HepG2 (cell line): ENCODE data around the gene WDR5B. TPM values are rescaled to one million over a fixed set of nuclear protein-coding genes. Genes with fewer than 3 reads are reported as not detected.

ENCODE experiments used
- ATF3 ChIP-seq: sonication (generic); formaldehyde crosslinking; IDR thresholded peaks from 2 replicates; pipeline ENCODE4 v1.4.0; 2020; ENCODE audit warnings: missing genetic modification reagents
- BRD4 ChIP-seq: sonication (generic); formaldehyde crosslinking; IDR thresholded peaks from 2 replicates; pipeline ENCODE4 v1.4.0; 2020; ENCODE audit warnings: missing genetic modification reagents
- CENPBD1 ChIP-seq: sonication (generic); formaldehyde crosslinking; IDR thresholded peaks from 2 replicates; pipeline ENCODE4 v1.8.0; 2022; ENCODE audit warnings: missing genetic modification reagents, low read depth, mild to moderate bottlenecking, borderline replicate concordance
- CREB1 ChIP-seq, 2 experiments: fragments of 450-650 bp in 1 of 2; IDR thresholded peaks; 2 replicates each; pipeline ENCODE4 v1.6.1; 2016 to 2017; ENCODE audit warnings: control low read depth in 1 of 2, mild to moderate bottlenecking in 1 of 2, missing compliant biosample characterization in 1 of 2, missing genetic modification characterization in 1 of 2
- FOXA1 ChIP-seq, 2 experiments: fragments of 450-650 bp in 1 of 2; sonication (generic) in 1 of 2; formaldehyde crosslinking in 1 of 2; IDR thresholded peaks; 2 replicates each; pipeline versions ENCODE4 v1.4.0 to v1.6.1; 2016 to 2020; ENCODE audit warnings: missing genetic modification reagents in 1 of 2
- FOXM1 ChIP-seq: sonication (generic); formaldehyde crosslinking; IDR thresholded peaks from 2 replicates; pipeline ENCODE4 v1.5.0; 2020; ENCODE audit warnings: missing genetic modification reagents
- MEIS1 ChIP-seq: sonication (generic); formaldehyde crosslinking; IDR thresholded peaks from 2 replicates; pipeline ENCODE4 v1.9.0; 2021; ENCODE audit warnings: mild to moderate bottlenecking, missing genetic modification reagents, moderate library complexity, borderline replicate concordance
- MEIS2 ChIP-seq: sonication (generic); formaldehyde crosslinking; IDR thresholded peaks from 2 replicates; pipeline ENCODE4 v1.9.0; 2021; ENCODE audit warnings: mild to moderate bottlenecking, missing genetic modification reagents
- MYC ChIP-seq: sonication (generic); formaldehyde crosslinking; IDR thresholded peaks from 2 replicates; pipeline ENCODE4 v1.9.0; 2021; ENCODE audit warnings: missing genetic modification reagents, borderline replicate concordance
- NR2F2 ChIP-seq: IDR thresholded peaks from 2 replicates; pipeline ENCODE4 v1.6.1; 2012; ENCODE audit warnings: low read depth, inconsistent platforms, borderline replicate concordance
- PPARG ChIP-seq: conservative IDR thresholded peaks from 2 replicates; pipeline ENCODE4 v1.6.1; 2016; ENCODE audit warnings: missing biosample characterization, missing genetic modification reagents
- SP4 ChIP-seq: sonication (generic); formaldehyde crosslinking; IDR thresholded peaks from 2 replicates; pipeline ENCODE4 v1.8.1; 2023; ENCODE audit warnings: mild to moderate bottlenecking, missing genetic modification reagents
- SP5 ChIP-seq: IDR thresholded peaks from 2 replicates; pipeline ENCODE4 v1.6.1; 2016; ENCODE audit warnings: low read depth, borderline replicate concordance
- TBL1XR1 ChIP-seq: fragments of 150-350 bp; IDR thresholded peaks from 2 replicates; pipeline ENCODE4 v1.6.1; 2014; ENCODE audit warnings: borderline replicate concordance, low read length; ENCODE audit not compliant: partially characterized antibody
- ZBTB44 ChIP-seq: sonication (generic); formaldehyde crosslinking; IDR thresholded peaks from 2 replicates; pipeline ENCODE4 v1.4.0; 2020; ENCODE audit warnings: missing genetic modification reagents
- ZFP90 ChIP-seq: sonication (generic); formaldehyde crosslinking; IDR thresholded peaks from 2 replicates; pipeline ENCODE4 v1.8.0; 2022; ENCODE audit warnings: missing genetic modification reagents, mild to moderate bottlenecking, inconsistent platforms, borderline replicate concordance
- ZNF138 ChIP-seq: sonication (generic); formaldehyde crosslinking; IDR thresholded peaks from 2 replicates; pipeline ENCODE4 v1.5.0; 2020; ENCODE audit warnings: mild to moderate bottlenecking, low read depth, missing genetic modification reagents
- ZNF296 ChIP-seq: sonication (generic); formaldehyde crosslinking; conservative IDR thresholded peaks from 2 replicates; pipeline ENCODE4 v1.5.0; 2020; ENCODE audit warnings: mild to moderate bottlenecking, missing genetic modification reagents
- ZNF83 ChIP-seq: sonication (generic); formaldehyde crosslinking; IDR thresholded peaks from 2 replicates; pipeline ENCODE4 v1.4.0; 2020; ENCODE audit warnings: missing genetic modification reagents, mild to moderate bottlenecking, borderline replicate concordance
- ZSCAN25 ChIP-seq: sonication (generic); formaldehyde crosslinking; IDR thresholded peaks from 2 replicates; pipeline ENCODE4 v1.8.0; 2022; ENCODE audit warnings: mild to moderate bottlenecking, missing genetic modification reagents
- polyA plus RNA-seq, 8 experiments: library from polyadenylated mRNA; depleted of rRNA in 3 of 8; stranded (reverse) in 7 of 8; unstranded in 1 of 8; fragments of >200 nt; fragmentation: Illumina TruSeq in 4 of 8; extraction: Trizol in 4 of 8; gene quantifications; 2 replicates each; pipeline versions ENCODE4 v1.2.1 to v1.2.3, GENCODE V29; 2011 to 2016; ENCODE audit warnings: low read depth in 4 of 8, missing spikeins in 1 of 8, mixed read lengths in 1 of 8; ENCODE audit not compliant: insufficient read depth in 1 of 8
- total RNA-seq, 5 experiments: library from RNA; depleted of rRNA; stranded (reverse); fragments of >200 nt; fragmentation: Illumina TruSeq; extraction: Trizol; gene quantifications; 2 replicates each; pipeline ENCODE4 v1.2.3, GENCODE V29; 2016; ENCODE audit warnings: low read depth in 1 of 5
- TF ChIP-seq, protein P1 (sequence below), 2 experiments: IDR thresholded peaks; 2 replicates each; pipeline ENCODE4 v1.6.1; 2011 to 2012; ENCODE audit warnings: low read length in 2 of 2, borderline replicate concordance in 1 of 2, low read depth in 1 of 2, mild to moderate bottlenecking in 1 of 2, moderate library complexity in 1 of 2
- TF ChIP-seq, protein P2 (sequence below): IDR thresholded peaks from 2 replicates; pipeline ENCODE4 v1.6.1; 2016; ENCODE audit warnings: mild to moderate bottlenecking, missing biosample characterization, missing genetic modification reagents

The WDR5B gene
- total and polyA plus RNA-seq, 2 of the 13 experiments (the other 11 are each of a cell fraction or from before 2014, with no cell fraction given) = 2.5 to 3.6 TPM

DNA sequence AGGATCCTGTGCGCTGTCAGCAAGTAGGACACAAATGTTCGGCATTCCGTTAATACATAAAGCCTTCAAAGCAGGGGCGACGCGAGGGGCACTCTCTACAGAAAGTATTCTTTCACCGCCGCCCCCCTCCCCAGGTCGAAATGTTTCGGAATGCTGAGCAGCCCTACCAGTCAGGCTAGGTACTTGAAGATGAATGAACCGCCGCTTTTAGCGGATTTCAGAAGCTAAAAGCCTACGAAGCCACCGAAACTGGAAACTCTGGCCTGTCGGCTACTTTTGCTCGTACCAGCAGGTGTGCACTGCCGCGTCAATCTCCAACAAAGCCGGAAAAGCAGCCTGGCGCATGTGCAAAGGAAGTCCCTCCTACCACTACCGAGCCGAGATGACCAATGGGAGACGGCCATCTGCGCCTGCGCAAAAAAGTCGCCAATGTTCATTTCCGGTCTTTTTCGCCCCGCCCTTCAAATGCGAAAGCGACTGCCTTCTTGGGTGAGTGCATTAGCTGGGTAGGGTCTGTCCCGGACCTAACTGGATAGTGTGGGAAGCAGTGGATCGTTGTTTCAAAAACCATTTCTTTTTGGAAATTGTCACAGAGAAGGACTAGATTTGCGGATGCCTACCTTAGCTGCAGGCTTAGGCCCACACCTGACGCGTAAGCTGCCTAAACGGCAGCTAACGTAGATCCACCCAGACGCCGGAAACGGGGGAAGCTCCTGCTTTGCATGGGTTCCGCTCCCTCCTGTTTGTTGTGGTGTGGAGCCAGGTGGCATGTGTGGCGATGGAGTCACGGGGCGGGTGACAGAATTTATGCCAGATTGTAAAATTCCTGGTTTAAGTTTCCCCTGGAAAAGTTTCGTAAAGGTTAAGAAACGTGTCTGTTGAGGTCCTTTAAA lies at the start of gene WDR5B (continued):
- TF ChIP-seq, protein P1, sequence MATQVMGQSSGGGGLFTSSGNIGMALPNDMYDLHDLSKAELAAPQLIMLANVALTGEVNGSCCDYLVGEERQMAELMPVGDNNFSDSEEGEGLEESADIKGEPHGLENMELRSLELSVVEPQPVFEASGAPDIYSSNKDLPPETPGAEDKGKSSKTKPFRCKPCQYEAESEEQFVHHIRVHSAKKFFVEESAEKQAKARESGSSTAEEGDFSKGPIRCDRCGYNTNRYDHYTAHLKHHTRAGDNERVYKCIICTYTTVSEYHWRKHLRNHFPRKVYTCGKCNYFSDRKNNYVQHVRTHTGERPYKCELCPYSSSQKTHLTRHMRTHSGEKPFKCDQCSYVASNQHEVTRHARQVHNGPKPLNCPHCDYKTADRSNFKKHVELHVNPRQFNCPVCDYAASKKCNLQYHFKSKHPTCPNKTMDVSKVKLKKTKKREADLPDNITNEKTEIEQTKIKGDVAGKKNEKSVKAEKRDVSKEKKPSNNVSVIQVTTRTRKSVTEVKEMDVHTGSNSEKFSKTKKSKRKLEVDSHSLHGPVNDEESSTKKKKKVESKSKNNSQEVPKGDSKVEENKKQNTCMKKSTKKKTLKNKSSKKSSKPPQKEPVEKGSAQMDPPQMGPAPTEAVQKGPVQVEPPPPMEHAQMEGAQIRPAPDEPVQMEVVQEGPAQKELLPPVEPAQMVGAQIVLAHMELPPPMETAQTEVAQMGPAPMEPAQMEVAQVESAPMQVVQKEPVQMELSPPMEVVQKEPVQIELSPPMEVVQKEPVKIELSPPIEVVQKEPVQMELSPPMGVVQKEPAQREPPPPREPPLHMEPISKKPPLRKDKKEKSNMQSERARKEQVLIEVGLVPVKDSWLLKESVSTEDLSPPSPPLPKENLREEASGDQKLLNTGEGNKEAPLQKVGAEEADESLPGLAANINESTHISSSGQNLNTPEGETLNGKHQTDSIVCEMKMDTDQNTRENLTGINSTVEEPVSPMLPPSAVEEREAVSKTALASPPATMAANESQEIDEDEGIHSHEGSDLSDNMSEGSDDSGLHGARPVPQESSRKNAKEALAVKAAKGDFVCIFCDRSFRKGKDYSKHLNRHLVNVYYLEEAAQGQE (IDR thresholded peaks at IDR 0.05; ENCODE audit: borderline replicate concordance in 1 of 2, low read depth in 1 of 2, low read length in 2 of 2) = peak in 1 of 2 experiments; percentile 23; a peak in 1 of 4 replicates
- no peak for TF ChIP-seq FOXA1 (IDR thresholded peaks at IDR 0.05)
- TF ChIP-seq FOXA1 (CRISPR knock-in tag; IDR thresholded peaks at IDR 0.05) = no peak
- peak; percentile 39; the same call in 1 of the 2 replicates for TF ChIP-seq NR2F2
- peak; percentile 91; the same call in 1 of the 2 replicates for TF ChIP-seq ZFP90 (CRISPR knock-in tag)
- 0 out of 2 replicates have a peak, but pooled peaks have one; percentile 31 for TF ChIP-seq ZBTB44 (CRISPR knock-in tag)
- TF ChIP-seq BRD4 = peak; percentile 10; the same call in 1 of the 2 replicates
- TF ChIP-seq ZNF83 (CRISPR knock-in tag) = no peak
- TF ChIP-seq ZSCAN25 = peak; percentile 60; the same call in 1 of the 2 replicates
- TF ChIP-seq, protein P2, sequence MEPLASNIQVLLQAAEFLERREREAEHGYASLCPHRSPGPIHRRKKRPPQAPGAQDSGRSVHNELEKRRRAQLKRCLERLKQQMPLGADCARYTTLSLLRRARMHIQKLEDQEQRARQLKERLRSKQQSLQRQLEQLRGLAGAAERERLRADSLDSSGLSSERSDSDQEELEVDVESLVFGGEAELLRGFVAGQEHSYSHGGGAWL (CRISPR knock-in tag) = peak; percentile 17; the same call in 1 of the 2 replicates
- TF ChIP-seq PPARG (CRISPR knock-in tag) = no peak; the same call in 1 of the 2 replicates
- TF ChIP-seq MEIS2 (CRISPR knock-in tag) = peak; percentile 22; the same call in 1 of the 2 replicates
- TF ChIP-seq ATF3 = no peak
- peak; percentile 49 for TF ChIP-seq CREB1 (IDR thresholded peaks at IDR 0.05)
- TF ChIP-seq CREB1 (CRISPR knock-in tag; IDR thresholded peaks at IDR 0.05) = peak; percentile 79
- no peak for TF ChIP-seq FOXM1 (CRISPR knock-in tag)
- no peak for TF ChIP-seq MEIS1 (CRISPR knock-in tag)
- no peak for TF ChIP-seq ZNF138 (CRISPR knock-in tag)
- peak; percentile 88 for TF ChIP-seq MYC (CRISPR knock-in tag)
- TF ChIP-seq SP5 (CRISPR knock-in tag) = 0 out of 2 replicates have a peak, but pooled peaks have one; percentile 19
- peak; percentile 26; the same call in 1 of the 2 replicates for TF ChIP-seq SP4 (CRISPR knock-in tag)
- TF ChIP-seq CENPBD1 (CRISPR knock-in tag) = no peak
- no peak for TF ChIP-seq ZNF296 (CRISPR knock-in tag)
- TF ChIP-seq TBL1XR1 = no peak
